ENCODE results near the gene NLRP5. TPM values are rescaled to one million over a fixed set of nuclear protein-coding genes. Genes with fewer than 3 reads are reported as not detected.

Gene NLRP5
- total RNA-seq, 2 donors from 2014 or later: 0.34 TPM; not detected in 1

DNA sequence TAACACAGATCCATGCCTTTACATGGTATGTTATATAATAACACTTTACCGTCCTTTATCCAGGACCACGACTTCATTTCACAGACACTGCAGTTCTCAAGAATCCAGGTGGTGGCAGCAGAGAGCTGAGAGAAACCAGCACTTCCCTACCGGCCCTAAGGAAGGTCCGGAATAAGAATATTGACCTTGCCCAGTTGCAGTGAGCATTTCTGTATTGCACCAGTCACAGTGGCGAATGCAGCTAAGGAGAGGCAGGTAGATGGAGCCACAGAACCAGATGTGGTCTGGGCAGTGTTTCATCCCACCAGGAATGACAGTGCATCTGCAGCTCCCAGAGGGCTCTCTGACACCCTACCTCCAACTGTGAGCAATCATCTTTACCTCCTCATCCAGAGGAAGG is 89.9 kb downstream of the NLRP5 start:
- no peaks in the 10 kb centered on the region for H3K36me3 ChIP-seq
- H3K27me3 ChIP-seq (replicated peaks; ENCODE audit: insufficient read depth): no peaks in the 10 kb centered on the region
- 15% methylated on average over 5 of the region's 5 CpGs for WGBS
- TF ChIP-seq POLR2A (IDR thresholded peaks at IDR 0.05) (no peak), POLR2AphosphoS5 (IDR thresholded peaks at IDR 0.05) (peak; percentile 25), CTCF (IDR thresholded peaks at IDR 0.05) (peak in 3 of 4 experiments; percentile 73 to 79 (median 73))
- H3K27ac ChIP-seq: no peak overlapping the region
- no peak overlapping the region for H3K4me3 ChIP-seq
- intact Hi-C loops (cut with DNase I): loop anchor here (2.0 to 5.0 kb wide), 2 partner anchors 96 to 276 kb away; no protein-coding TSS in a partner anchor
- H3K9me3 ChIP-seq: no peaks in the 10 kb centered on the region
- H3K4me1 ChIP-seq (replicated peaks): no peaks in the 10 kb centered on the region
- peak; percentile 33 for DNase-seq (ENCODE audit: low spot score)

GRCh38 chr19:56079609-56080008 is 93.0 kb downstream of the NLRP5 start:
- TF ChIP-seq CTCF (IDR thresholded peaks at IDR 0.05) (no peak), POLR2A (IDR thresholded peaks at IDR 0.05) (no peak), POLR2AphosphoS5 (IDR thresholded peaks at IDR 0.05) (no peak)
- Histone ChIP-seq H3K9me3 (no peaks in the 10 kb centered on the region), H3K27ac (no peak overlapping the region), H3K36me3 (no peaks in the 10 kb centered on the region), H3K27me3 (replicated peaks; ENCODE audit: insufficient read depth) (no peaks in the 10 kb centered on the region), H3K4me1 (replicated peaks) (no peaks in the 10 kb centered on the region), H3K4me3 (no peak overlapping the region)
- DNase-seq (ENCODE audit: low spot score): no peak
- intact Hi-C loops (cut with DNase I): loop anchor here (5.0 to 10.0 kb wide), 2 partner anchors 175 to 273 kb away; no protein-coding TSS in a partner anchor
- 69% methylated on average over 7 of the region's 7 CpGs for WGBS

- no peak for TF ChIP-seq POLR2A (IDR thresholded peaks at IDR 0.05)
- TF ChIP-seq CTCF (IDR thresholded peaks at IDR 0.05): peak in 3 of 4 experiments; percentile 44 to 70 (median 54)
- DNase-seq (ENCODE audit: low spot score): peak; percentile 67
- 2% methylated on average over 36 of the region's 36 CpGs for WGBS
These were observed 94.3 kb downstream of the NLRP5 start for GRCh38 chr19:56080669-56081401.

DNA sequence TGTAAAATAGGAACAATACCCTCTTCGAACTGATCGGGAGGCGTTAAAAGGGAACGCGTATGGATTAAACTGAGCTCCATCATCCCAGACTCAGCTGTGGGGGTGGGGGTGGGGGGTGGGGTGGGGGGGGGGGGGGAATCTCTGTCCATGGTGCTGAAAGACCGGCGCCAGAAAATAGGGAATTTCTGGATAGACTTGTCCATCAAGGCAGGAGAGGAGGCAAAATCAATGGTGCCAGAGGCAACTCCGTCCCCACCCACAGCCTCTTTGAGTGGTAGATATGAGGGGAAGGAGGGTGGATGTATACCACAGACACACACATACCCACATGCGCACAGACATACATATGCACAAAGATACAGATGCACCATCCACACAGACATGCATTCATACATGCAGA is 97.1 kb downstream of the NLRP5 start:
- intact Hi-C loops (cut with DNase I): loop anchor here (10.0 kb wide), 1 partner anchor 171 kb away; no protein-coding TSS in a partner anchor
- H3K36me3 ChIP-seq: peaks cover 0 to 13% of the 10 kb centered on the region in 2 donors
- no peaks in the 10 kb centered on the region for H3K4me1 ChIP-seq (replicated peaks)
- 45% methylated on average over 9 of the region's 9 CpGs for WGBS
- no peak for DNase-seq (ENCODE audit: low spot score)
- H3K27me3 ChIP-seq (replicated peaks; ENCODE audit: insufficient read depth): no peaks in the 10 kb centered on the region
- H3K9me3 ChIP-seq: no peaks in the 10 kb centered on the region
- no peak overlapping the region for H3K27ac ChIP-seq
- no peak overlapping the region for H3K4me3 ChIP-seq
- no peak for TF ChIP-seq POLR2AphosphoS5 (IDR thresholded peaks at IDR 0.05)
- no peak for TF ChIP-seq POLR2A (IDR thresholded peaks at IDR 0.05)
- no peak for TF ChIP-seq CTCF (IDR thresholded peaks at IDR 0.05)

More at GRCh38 chr19:56080669-56081401, 94.3 kb downstream of the NLRP5 start:
- Histone ChIP-seq H3K4me3 (peak overlapping the region; percentile 21 to 28), H3K36me3 (no peaks in the 10 kb centered on the region), H3K9me3 (no peaks in the 10 kb centered on the region), H3K27me3 (replicated peaks; ENCODE audit: insufficient read depth) (no peaks in the 10 kb centered on the region), H3K4me1 (replicated peaks) (no peaks in the 10 kb centered on the region), H3K27ac (no peak overlapping the region)
- intact Hi-C loops (cut with DNase I): loop anchor here (10.0 kb wide), 1 partner anchor 174 kb away; no protein-coding TSS in a partner anchor
